ENCODE results near the gene RANBP10. TPM values are rescaled to one million over a fixed set of nuclear protein-coding genes. Genes with fewer than 3 reads are reported as not detected.

RANBP10 gene
- total RNA-seq, 2 experiments from 2014 or later, result 12.3 to 20.0 TPM

DNA sequence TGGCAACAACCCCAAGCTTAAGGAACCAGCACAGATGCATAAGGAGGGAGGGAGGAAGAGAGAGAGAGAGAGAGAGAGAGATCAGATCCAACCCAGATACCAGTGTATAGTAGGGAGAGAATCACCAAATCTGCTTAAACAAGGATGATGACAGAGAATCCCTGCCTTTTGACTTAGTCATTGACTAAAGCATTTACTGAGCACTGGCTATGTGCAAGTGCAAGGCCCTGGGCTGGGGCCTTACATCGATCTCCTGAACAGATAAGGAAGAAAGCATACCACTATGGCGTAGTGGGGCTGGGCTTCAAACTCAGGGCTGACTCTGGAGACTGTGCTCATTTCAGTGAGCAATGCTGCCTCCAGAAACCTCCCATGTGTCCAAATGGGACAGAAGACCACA, 16.2 kb upstream of the RANBP10 start:
- BruUV-seq (replicated peaks), result no TSS peak

DNA sequence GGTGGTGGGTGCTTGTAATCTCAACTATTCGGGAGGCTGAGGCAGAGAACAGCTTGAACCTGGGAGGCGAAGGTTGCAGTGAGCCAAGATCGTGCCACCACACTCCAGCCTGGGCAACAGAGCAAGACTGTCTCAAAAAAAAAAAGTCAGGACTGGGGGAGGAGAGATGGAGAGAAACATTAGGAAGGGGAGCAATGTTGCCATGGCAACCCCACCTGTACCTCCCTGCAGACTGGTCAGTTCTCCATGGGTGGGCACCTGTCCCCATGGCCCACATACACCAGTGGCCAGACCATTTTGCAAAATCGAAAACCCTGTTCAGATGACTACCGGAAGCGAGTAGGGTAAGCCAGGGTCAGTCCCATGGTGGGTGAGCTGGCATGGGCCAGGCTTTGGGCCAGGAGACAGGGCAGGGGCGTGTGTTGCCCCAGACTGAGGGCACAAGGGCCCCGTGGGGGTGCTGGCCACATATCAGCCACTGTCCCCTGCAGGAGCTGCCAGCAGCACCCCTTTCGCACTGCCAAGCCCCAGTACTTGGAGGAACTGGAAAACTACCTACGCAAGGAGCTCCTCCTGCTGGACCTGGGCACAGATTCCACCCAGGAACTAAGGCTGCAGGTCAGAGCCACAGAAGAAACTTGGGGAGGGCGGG, 14.4 kb upstream of the RANBP10 start:
- no peaks in the 10 kb centered on the region for H4K20me1 ChIP-seq (ENCODE audit: insufficient read depth, low read length)

More for the DNA sequence above, 16.2 kb upstream of the RANBP10 start:
- Histone ChIP-seq H3K9me2 (ENCODE audit: insufficient read depth, low read length) (no peaks in the 10 kb centered on the region), H3K4me1 (ENCODE audit: insufficient read depth, low read length, poor library complexity, severe bottlenecking) (no peaks in the 10 kb centered on the region), H3K27ac (ENCODE audit: low read depth, low read length, poor library complexity, severe bottlenecking) (no peak overlapping the region), H4K20me1 (ENCODE audit: insufficient read depth, low read length) (no peaks in the 10 kb centered on the region), H2AFZ (ENCODE audit: low read length) (no peak overlapping the region), H3K9me3 (ENCODE audit: low read length) (no peaks in the 10 kb centered on the region), H3K4me3 (ENCODE audit: low read depth, low read length, poor library complexity, severe bottlenecking) (no peak overlapping the region), H3K4me2 (ENCODE audit: low read length) (no peak overlapping the region), H3K36me3 (ENCODE audit: insufficient read depth, low read length) (no peaks in the 10 kb centered on the region), H3K79me2 (ENCODE audit: insufficient read depth, low read depth, low read length) (no peaks in the 10 kb centered on the region)
- intact Hi-C loops (cut with micrococcal nuclease; ENCODE audit: unreplicated experiment), result no loop called here
- POLR2A ChIA-PET, result no interaction called here
- no peak for DNase-seq (ENCODE audit: low spot score)
- no peak for TF ChIP-seq EZH2phosphoT487 (IDR thresholded peaks at IDR 0.05; ENCODE audit: borderline replicate concordance, low read depth, low read length)
- TF ChIP-seq, protein P1, sequence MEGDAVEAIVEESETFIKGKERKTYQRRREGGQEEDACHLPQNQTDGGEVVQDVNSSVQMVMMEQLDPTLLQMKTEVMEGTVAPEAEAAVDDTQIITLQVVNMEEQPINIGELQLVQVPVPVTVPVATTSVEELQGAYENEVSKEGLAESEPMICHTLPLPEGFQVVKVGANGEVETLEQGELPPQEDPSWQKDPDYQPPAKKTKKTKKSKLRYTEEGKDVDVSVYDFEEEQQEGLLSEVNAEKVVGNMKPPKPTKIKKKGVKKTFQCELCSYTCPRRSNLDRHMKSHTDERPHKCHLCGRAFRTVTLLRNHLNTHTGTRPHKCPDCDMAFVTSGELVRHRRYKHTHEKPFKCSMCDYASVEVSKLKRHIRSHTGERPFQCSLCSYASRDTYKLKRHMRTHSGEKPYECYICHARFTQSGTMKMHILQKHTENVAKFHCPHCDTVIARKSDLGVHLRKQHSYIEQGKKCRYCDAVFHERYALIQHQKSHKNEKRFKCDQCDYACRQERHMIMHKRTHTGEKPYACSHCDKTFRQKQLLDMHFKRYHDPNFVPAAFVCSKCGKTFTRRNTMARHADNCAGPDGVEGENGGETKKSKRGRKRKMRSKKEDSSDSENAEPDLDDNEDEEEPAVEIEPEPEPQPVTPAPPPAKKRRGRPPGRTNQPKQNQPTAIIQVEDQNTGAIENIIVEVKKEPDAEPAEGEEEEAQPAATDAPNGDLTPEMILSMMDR (conservative IDR thresholded peaks at IDR 0.05; ENCODE audit: low read length), result no peak
- CTCF ChIA-PET (ENCODE audit: unreplicated experiment), result interaction anchor here (0.6 kb wide), 1 partner anchor 31 kb away, joined by 4 read pairs; no protein-coding TSS in a partner anchor

More for the DNA sequence above, 14.4 kb upstream of the RANBP10 start:
- intact Hi-C loops (cut with micrococcal nuclease; ENCODE audit: unreplicated experiment), result no loop called here
- ChIA-PET POLR2A (interaction anchor here (0.6 to 0.7 kb wide), 2 partner anchors 13 to 49 kb away, joined by 3 read pairs; no protein-coding TSS in a partner anchor), CTCF (ENCODE audit: unreplicated experiment) (interaction anchor here (0.6 to 0.9 kb wide), 3 partner anchors 17 to 264 kb away, joined by 3 to 5 read pairs (median 4); no protein-coding TSS in a partner anchor)
- no peaks in the 10 kb centered on the region for H3K4me1 ChIP-seq (ENCODE audit: insufficient read depth, low read length, poor library complexity, severe bottlenecking)
- H3K79me2 ChIP-seq (ENCODE audit: insufficient read depth, low read depth, low read length), result no peaks in the 10 kb centered on the region
- H3K9me2 ChIP-seq (ENCODE audit: insufficient read depth, low read length), result no peaks in the 10 kb centered on the region
- H3K27ac ChIP-seq (ENCODE audit: low read depth, low read length, poor library complexity, severe bottlenecking), result no peak overlapping the region
- DNase-seq (ENCODE audit: low spot score), result no peak
- no peak overlapping the region for H2AFZ ChIP-seq (ENCODE audit: low read length)
- H3K36me3 ChIP-seq (ENCODE audit: insufficient read depth, low read length), result no peaks in the 10 kb centered on the region
- BruUV-seq (replicated peaks), result no TSS peak
- no peaks in the 10 kb centered on the region for H3K9me3 ChIP-seq (ENCODE audit: low read length)
- H3K4me3 ChIP-seq (ENCODE audit: low read depth, low read length, poor library complexity, severe bottlenecking), result no peak overlapping the region
- H3K4me2 ChIP-seq (ENCODE audit: low read length), result no peak overlapping the region
- no peak for TF ChIP-seq EZH2phosphoT487 (IDR thresholded peaks at IDR 0.05; ENCODE audit: borderline replicate concordance, low read depth, low read length)
- TF ChIP-seq, protein P1 (conservative IDR thresholded peaks at IDR 0.05; ENCODE audit: low read length), result no peak
